ENCODE results near the gene IGFN1. TPM values are rescaled to one million over a fixed set of nuclear protein-coding genes. Genes with fewer than 3 reads are reported as not detected.

Gene IGFN1
- total RNA-seq, 2 donors from 2014 or later, result 2.0 to 6.7 TPM

DNA sequence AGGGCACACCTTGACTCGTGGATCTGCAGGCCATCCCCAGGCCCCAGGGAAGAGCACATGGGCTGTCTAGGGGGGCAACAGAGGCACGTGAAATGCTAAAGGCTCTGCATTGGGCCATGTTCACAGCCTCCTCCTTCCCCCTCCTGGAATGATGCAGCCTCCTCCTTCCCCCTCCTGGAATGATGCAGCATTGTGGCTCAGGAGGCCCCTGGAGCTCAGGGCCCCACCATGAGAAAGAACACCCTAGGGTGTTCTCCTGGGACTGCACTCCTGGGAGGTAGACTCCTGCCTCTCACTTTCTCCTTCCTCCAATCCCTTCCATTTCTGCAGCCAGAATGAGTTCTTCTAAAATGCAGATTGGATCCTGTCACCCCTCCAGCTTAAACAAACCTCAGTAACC lies 1.5 kb upstream of the IGFN1 start:
- H3K36me3 ChIP-seq, result no peaks in the 10 kb centered on the region
- intact Hi-C loops (cut with DNase I), result no loop called here
- no peaks in the 10 kb centered on the region for H3K27me3 ChIP-seq (replicated peaks; ENCODE audit: insufficient read depth)
- no peak overlapping the region for H3K4me3 ChIP-seq
- no peaks in the 10 kb centered on the region for H3K9me3 ChIP-seq
- no peak overlapping the region for H3K27ac ChIP-seq
- no peaks in the 10 kb centered on the region for H3K4me1 ChIP-seq (replicated peaks)
- no peak for DNase-seq (ENCODE audit: low spot score)
- TF ChIP-seq POLR2A (IDR thresholded peaks at IDR 0.05), result no peak
- no peak for TF ChIP-seq POLR2AphosphoS5 (IDR thresholded peaks at IDR 0.05)
- TF ChIP-seq, protein P1, sequence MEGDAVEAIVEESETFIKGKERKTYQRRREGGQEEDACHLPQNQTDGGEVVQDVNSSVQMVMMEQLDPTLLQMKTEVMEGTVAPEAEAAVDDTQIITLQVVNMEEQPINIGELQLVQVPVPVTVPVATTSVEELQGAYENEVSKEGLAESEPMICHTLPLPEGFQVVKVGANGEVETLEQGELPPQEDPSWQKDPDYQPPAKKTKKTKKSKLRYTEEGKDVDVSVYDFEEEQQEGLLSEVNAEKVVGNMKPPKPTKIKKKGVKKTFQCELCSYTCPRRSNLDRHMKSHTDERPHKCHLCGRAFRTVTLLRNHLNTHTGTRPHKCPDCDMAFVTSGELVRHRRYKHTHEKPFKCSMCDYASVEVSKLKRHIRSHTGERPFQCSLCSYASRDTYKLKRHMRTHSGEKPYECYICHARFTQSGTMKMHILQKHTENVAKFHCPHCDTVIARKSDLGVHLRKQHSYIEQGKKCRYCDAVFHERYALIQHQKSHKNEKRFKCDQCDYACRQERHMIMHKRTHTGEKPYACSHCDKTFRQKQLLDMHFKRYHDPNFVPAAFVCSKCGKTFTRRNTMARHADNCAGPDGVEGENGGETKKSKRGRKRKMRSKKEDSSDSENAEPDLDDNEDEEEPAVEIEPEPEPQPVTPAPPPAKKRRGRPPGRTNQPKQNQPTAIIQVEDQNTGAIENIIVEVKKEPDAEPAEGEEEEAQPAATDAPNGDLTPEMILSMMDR (IDR thresholded peaks at IDR 0.05), result no peak
- WGBS, result 81% methylated on average over 2 of the region's 2 CpGs

DNA sequence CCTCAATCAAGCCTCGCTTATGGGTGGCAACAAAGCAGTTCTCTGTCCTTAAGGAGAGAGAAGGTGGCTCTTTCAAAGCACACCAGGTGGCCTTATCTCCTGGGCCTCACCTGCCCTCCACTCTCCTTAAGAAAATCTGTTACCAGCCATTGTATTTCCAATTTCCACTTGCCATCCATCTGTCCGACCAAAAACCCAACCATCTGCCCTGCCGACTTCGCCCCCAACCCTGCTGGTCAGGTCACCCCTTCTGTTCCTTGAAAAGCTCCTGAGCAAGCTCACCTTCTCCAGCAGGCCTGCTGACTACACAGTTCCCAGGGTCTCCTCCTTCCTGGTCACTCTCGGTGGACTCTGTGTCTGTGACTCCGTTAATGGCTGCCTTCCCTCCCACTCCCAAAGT lies 619 bp upstream of the IGFN1 start:
- Histone ChIP-seq H3K27ac (no peak overlapping the region), H3K4me3 (no peak overlapping the region), H3K27me3 (replicated peaks; ENCODE audit: insufficient read depth) (no peaks in the 10 kb centered on the region), H3K36me3 (no peaks in the 10 kb centered on the region), H3K9me3 (no peaks in the 10 kb centered on the region), H3K4me1 (replicated peaks) (no peaks in the 10 kb centered on the region)
- 93% methylated on average over 6 of the region's 6 CpGs for WGBS
- TF ChIP-seq POLR2AphosphoS5 (IDR thresholded peaks at IDR 0.05), result no peak
- TF ChIP-seq, protein P1 (IDR thresholded peaks at IDR 0.05), result no peak
- no peak for TF ChIP-seq POLR2A (IDR thresholded peaks at IDR 0.05)
- DNase-seq (ENCODE audit: low spot score), result no peak
- intact Hi-C loops (cut with DNase I), result no loop called here

DNA sequence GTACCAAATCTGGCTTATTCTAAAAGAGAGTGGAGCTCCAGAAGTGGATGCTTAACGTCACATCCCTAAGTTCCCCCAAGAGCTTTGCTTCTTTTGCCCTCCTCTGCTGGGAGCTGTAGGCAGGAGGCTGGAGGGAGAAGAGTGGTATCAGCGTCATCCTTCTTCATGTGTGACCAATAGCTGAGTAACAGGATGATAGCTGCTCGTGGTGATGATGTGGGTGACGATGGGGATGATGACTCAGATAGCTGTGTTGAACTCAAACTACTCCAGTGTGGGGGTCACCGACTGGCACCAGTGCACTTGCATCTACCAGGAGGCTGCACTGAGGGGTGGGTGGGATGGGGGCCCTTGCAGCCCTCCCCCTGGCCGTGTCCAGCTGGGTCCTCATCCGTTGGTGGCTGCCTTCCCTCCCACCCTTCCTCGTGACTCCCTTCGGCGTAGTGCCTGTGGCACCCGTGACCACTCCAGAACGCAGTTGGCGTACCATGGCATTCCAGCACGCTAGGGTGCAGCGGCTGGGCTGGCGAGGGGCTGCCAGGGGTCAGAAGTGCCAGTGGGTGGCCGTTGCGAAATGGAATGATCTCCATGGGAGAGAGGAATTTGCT lies 1.1 kb downstream of the IGFN1 start:
- 81% methylated on average over 18 of the region's 18 CpGs for WGBS
- DNase-seq (ENCODE audit: low spot score), result no peak
- Histone ChIP-seq H3K4me1 (replicated peaks) (no peaks in the 10 kb centered on the region), H3K9me3 (no peaks in the 10 kb centered on the region), H3K27me3 (replicated peaks; ENCODE audit: insufficient read depth) (no peaks in the 10 kb centered on the region), H3K4me3 (no peak overlapping the region), H3K27ac (no peak overlapping the region), H3K36me3 (no peaks in the 10 kb centered on the region)
- intact Hi-C loops (cut with DNase I), result no loop called here
- TF ChIP-seq, protein P1 (IDR thresholded peaks at IDR 0.05), result no peak
- TF ChIP-seq POLR2AphosphoS5 (IDR thresholded peaks at IDR 0.05) (no peak), POLR2A (IDR thresholded peaks at IDR 0.05) (no peak)

DNA sequence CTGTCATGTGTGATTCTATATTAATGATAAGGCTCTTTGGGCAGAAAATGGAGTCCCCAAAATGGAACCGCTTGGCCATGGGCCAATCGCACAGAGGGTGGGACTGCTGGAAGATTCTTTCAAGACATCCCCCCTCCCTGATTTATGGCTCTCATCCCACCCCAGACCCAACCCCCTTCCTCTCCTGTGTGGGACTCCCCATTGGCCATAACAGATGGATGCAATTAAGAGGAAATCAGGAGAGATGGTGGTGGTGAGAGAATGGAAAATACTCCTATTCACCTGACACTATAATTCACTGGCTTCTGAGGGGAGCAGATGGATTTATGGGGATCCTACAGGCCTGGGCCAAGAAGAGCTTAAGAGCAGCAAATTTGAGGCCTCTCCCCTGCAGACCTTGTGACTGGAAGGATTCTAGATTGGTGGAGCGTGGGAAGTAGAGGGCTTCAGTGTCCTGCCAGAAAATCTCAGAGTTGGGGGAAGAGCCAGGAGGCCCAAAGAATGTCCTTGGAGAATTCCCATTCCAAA lies 1.7 kb downstream of the IGFN1 start:
- no peak for DNase-seq (ENCODE audit: low spot score)
- no peaks in the 10 kb centered on the region for H3K36me3 ChIP-seq
- intact Hi-C loops (cut with DNase I), result no loop called here
- no peak for TF ChIP-seq POLR2AphosphoS5 (IDR thresholded peaks at IDR 0.05)
- TF ChIP-seq, protein P1 (IDR thresholded peaks at IDR 0.05), result no peak
- TF ChIP-seq POLR2A (IDR thresholded peaks at IDR 0.05), result no peak
- H3K4me3 ChIP-seq, result no peak overlapping the region
- H3K9me3 ChIP-seq, result no peaks in the 10 kb centered on the region
- no peak overlapping the region for H3K27ac ChIP-seq
- H3K27me3 ChIP-seq (replicated peaks; ENCODE audit: insufficient read depth), result no peaks in the 10 kb centered on the region
- no peaks in the 10 kb centered on the region for H3K4me1 ChIP-seq (replicated peaks)
- 70% methylated on average over 3 of the region's 3 CpGs for WGBS

DNA sequence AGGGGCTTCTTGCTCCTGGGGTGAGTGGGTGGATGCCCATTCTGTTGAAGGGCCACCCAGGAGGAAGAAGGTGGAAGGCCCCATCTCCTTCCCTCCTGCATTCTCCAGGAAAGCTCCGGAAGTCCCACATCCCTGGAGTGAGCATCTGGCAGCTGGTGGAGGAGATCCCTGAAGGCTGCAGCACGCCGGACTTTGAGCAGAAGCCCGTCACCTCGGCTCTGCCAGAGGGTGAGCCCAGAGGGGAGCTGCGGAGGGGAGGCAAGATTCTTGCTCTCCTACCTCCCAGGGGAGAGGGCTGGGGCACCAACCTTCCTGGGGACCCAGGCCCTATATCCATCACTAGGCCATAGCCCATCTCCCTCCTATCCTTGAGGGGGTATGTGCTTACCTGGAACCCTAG lies 3.4 kb downstream of the IGFN1 start:
- 89% methylated on average over 6 of the region's 6 CpGs for WGBS
- Histone ChIP-seq H3K4me1 (replicated peaks) (no peaks in the 10 kb centered on the region), H3K9me3 (no peaks in the 10 kb centered on the region), H3K36me3 (no peaks in the 10 kb centered on the region), H3K27me3 (replicated peaks; ENCODE audit: insufficient read depth) (no peaks in the 10 kb centered on the region), H3K4me3 (no peak overlapping the region), H3K27ac (no peak overlapping the region)
- no peak for TF ChIP-seq POLR2A (IDR thresholded peaks at IDR 0.05)
- TF ChIP-seq, protein P1 (IDR thresholded peaks at IDR 0.05), result no peak
- no peak for TF ChIP-seq POLR2AphosphoS5 (IDR thresholded peaks at IDR 0.05)
- intact Hi-C loops (cut with DNase I), result no loop called here
- DNase-seq (ENCODE audit: low spot score), result no peak
